HEK293 (cell line): ENCODE results near the gene HOXC5.
A peak's percentile ranks its signal among the peaks of the same experiment; 100 is the strongest.

Source experiments
- BCL11B ChIP-seq: fragments of 450-650 bp; formaldehyde crosslinking; IDR thresholded peaks from 2 replicates; pipeline ENCODE4 v1.5.1; 2016; ENCODE audit warnings: low read depth, missing biosample characterization, missing genetic modification characterization
- EGR2 ChIP-seq: fragments of 450-650 bp; formaldehyde crosslinking; IDR thresholded peaks from 2 replicates; pipeline ENCODE4 v1.5.1; 2016; ENCODE audit warnings: low read depth, missing biosample characterization, missing genetic modification characterization
- IKZF3 ChIP-seq: fragments of 450-650 bp; IDR thresholded peaks from 2 replicates; pipeline ENCODE4 v1.5.0; 2018; ENCODE audit warnings: missing biosample characterization, mild to moderate bottlenecking, missing genetic modification characterization, moderate library complexity
- PRDM6 ChIP-seq: fragments of 450-650 bp; formaldehyde crosslinking; IDR thresholded peaks from 2 replicates; pipeline ENCODE4 v1.5.1; 2017; ENCODE audit warnings: missing biosample characterization, missing genetic modification characterization
- ZBTB10 ChIP-seq: fragments of 450-650 bp; formaldehyde crosslinking; IDR thresholded peaks from 2 replicates; pipeline ENCODE4 v1.5.1; 2016; ENCODE audit warnings: missing biosample characterization, missing genetic modification characterization
- ZBTB11 ChIP-seq: fragments of 450-650 bp; formaldehyde crosslinking; conservative IDR thresholded peaks from 2 replicates; pipeline ENCODE4 v1.5.1; 2016; ENCODE audit warnings: low read depth, missing biosample characterization, missing genetic modification characterization
- ZBTB8A ChIP-seq: fragments of 450-650 bp; formaldehyde crosslinking; IDR thresholded peaks from 2 replicates; pipeline ENCODE4 v1.5.1; 2016; ENCODE audit warnings: missing biosample characterization, missing genetic modification characterization
- ZEB2 ChIP-seq: fragments of 450-650 bp; formaldehyde crosslinking; IDR thresholded peaks from 2 replicates; pipeline ENCODE4 v1.5.1; 2016; ENCODE audit warnings: missing biosample characterization, missing genetic modification characterization
- ZFHX2 ChIP-seq: fragments of 450-650 bp; formaldehyde crosslinking; conservative IDR thresholded peaks from 2 replicates; pipeline ENCODE4 v1.5.1; 2016; ENCODE audit warnings: missing biosample characterization, missing genetic modification characterization
- ZNF19 ChIP-seq: fragments of 450-650 bp; formaldehyde crosslinking; IDR thresholded peaks from 2 replicates; pipeline ENCODE4; 2016; ENCODE audit warnings: missing biosample characterization, missing genetic modification characterization, low read depth
- ZNF280C ChIP-seq: fragments of 450-650 bp; formaldehyde crosslinking; IDR thresholded peaks from 2 replicates; pipeline ENCODE4 v1.5.1; 2016; ENCODE audit warnings: missing biosample characterization, missing genetic modification characterization
- ZNF335 ChIP-seq: fragments of 450-650 bp; formaldehyde crosslinking; conservative IDR thresholded peaks from 2 replicates; pipeline ENCODE4 v1.5.1; 2016; ENCODE audit warnings: missing biosample characterization, missing genetic modification characterization
- ZNF423 ChIP-seq: fragments of 450-650 bp; formaldehyde crosslinking; IDR thresholded peaks from 2 replicates; pipeline ENCODE4 v1.5.1; 2016; ENCODE audit warnings: missing biosample characterization, missing genetic modification characterization
- ZNF555 ChIP-seq: fragments of 450-650 bp; formaldehyde crosslinking; conservative IDR thresholded peaks from 2 replicates; pipeline ENCODE4 v1.5.1; 2017; ENCODE audit warnings: missing biosample characterization, mild to moderate bottlenecking, missing genetic modification characterization, inconsistent platforms
- ZNF610 ChIP-seq: fragments of 450-650 bp; formaldehyde crosslinking; IDR thresholded peaks from 2 replicates; pipeline ENCODE4 v1.5.1; 2016; ENCODE audit warnings: missing biosample characterization, missing genetic modification characterization, borderline replicate concordance
- ZNF843 ChIP-seq: fragments of 450-650 bp; formaldehyde crosslinking; IDR thresholded peaks from 2 replicates; pipeline ENCODE4 v1.5.1; 2016; ENCODE audit warnings: missing biosample characterization, missing genetic modification characterization
- ZXDB ChIP-seq: fragments of 450-650 bp; formaldehyde crosslinking; IDR thresholded peaks from 2 replicates; pipeline ENCODE4 v1.5.1; 2016; ENCODE audit warnings: missing biosample characterization, missing genetic modification characterization

Gene HOXC5

GRCh38 chr12:54039417-54040147 is 6.7 kb downstream of the HOXC5 start (continued):
- TF ChIP-seq ZBTB10: no peak; the same call in 1 of the 2 replicates
- TF ChIP-seq ZNF19: no peak
- peak; percentile 80 for TF ChIP-seq PRDM6 (tag by site-specific recombination)
- TF ChIP-seq ZNF843: peak; percentile 25; the same call in 1 of the 2 replicates
- TF ChIP-seq ZXDB (tag by site-specific recombination): peak; percentile 16
- TF ChIP-seq EGR2 (tag by site-specific recombination): peak; percentile 14; the same call in 1 of the 2 replicates
- TF ChIP-seq ZNF280C (tag by site-specific recombination): no peak
- TF ChIP-seq ZBTB11 (tag by site-specific recombination): 0 out of 2 replicates have a peak, but pooled peaks have one; percentile 4
- peak; percentile 66 for TF ChIP-seq BCL11B (tag by site-specific recombination)
- no peak for TF ChIP-seq ZNF555 (tag by site-specific recombination)
- TF ChIP-seq ZNF610: no peak
- TF ChIP-seq ZNF423: peak; percentile 65; the same call in 1 of the 2 replicates
- TF ChIP-seq IKZF3 (tag by site-specific recombination): peak; percentile 96
- peak; percentile 40; the same call in 1 of the 2 replicates for TF ChIP-seq ZEB2 (tag by site-specific recombination)
- peak; percentile 29; the same call in 1 of the 2 replicates for TF ChIP-seq ZFHX2 (tag by site-specific recombination)
- peak; percentile 64 for TF ChIP-seq ZNF335
- peak; percentile 33 for TF ChIP-seq ZBTB8A
